NCI-H1048 (cell line): ENCODE data around the gene MS4A7.
"Not testable (repeated sequence)": the region's sequence is repeated elsewhere in the genome, so short reads cannot be mapped to it uniquely, and the experiment has no call there.

ENCODE experiments used
- DNase-seq: peaks from one replicate; lab custom pipeline; 2025; lab: John Stamatoyannopoulos, UW

Gene MS4A7, protein sequence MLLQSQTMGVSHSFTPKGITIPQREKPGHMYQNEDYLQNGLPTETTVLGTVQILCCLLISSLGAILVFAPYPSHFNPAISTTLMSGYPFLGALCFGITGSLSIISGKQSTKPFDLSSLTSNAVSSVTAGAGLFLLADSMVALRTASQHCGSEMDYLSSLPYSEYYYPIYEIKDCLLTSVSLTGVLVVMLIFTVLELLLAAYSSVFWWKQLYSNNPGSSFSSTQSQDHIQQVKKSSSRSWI

GRCh38 chr11:60378354-60378753 lies at the start of gene MS4A7:
Gene MS4A7 (plus strand): TSS chr11:60378532. CDS start chr11:60383142, 4,610 bp downstream.
- DNase-seq: no peak

DNA sequence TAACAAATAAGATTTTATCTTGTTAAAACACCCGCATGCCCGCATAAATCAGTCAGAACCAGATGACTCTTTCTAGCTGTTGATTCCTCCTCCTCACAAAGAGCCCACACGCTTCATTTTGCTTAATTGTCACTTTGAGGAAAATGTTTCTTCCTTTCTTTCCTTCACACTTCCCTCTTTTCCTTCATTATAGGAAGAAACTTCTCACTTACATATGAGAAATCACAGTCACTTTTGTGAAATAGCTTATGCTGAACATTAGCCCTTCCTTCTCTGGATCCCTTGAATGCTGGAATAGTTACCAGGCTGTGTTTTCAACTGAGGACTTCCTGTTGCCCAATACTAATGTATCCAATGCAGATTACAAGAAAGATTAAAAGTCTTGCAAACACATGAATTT lies 45.5 kb upstream of the MS4A7 start:
- no peak for DNase-seq

DNA sequence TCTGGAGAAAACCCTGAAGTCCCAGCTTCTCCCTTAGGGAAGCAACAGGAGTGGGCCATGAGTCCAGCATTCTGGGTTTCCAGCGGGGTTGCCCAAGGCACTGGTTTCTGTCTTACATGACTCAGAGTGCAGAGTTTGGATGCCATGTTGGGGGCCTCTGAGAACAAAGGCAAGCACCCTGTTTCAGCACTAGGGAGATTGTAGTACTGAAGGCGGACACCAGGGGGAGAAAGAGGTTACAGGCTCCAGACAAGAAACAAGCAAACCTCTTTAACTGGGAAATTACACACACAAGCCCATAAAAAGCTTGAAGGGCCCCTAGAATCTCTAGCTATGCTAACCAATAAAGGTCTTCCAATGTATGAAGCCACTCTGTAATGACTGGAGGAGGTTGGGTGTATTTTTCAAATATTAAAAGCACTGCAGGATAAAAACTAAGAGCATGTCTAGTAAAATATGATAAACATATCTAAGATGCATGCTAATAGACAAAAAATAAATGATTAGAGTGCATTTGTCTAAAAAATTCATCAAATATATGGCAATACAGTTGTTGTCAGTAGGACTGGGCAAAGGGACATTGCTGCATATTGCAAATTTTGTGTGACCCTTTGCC lies 44.2 kb upstream of the MS4A7 start:
- peak; percentile 3 for DNase-seq

GRCh38 chr11:60336767-60337391 lies 41.5 kb upstream of the MS4A7 start:
- no peak for DNase-seq

DNA sequence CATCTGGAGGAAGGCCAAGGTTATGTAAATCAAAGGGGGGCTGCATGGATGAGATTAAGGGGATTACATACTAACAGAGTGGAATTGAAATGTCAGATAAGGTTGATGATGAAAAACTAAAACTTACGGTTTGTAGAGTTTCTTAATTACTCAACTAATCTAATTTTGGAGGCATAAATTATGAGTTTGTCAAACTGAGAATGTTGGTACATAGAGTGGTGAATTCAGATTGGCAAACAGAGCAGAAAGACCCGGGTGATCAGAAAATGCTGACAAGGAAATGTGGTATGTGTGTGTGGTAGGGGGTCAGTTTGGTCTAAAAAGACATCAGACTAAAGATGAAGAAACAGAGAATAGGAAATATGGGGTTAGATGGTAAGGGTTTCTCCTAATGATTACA lies 40.3 kb upstream of the MS4A7 start:
- no peak for DNase-seq

DNA sequence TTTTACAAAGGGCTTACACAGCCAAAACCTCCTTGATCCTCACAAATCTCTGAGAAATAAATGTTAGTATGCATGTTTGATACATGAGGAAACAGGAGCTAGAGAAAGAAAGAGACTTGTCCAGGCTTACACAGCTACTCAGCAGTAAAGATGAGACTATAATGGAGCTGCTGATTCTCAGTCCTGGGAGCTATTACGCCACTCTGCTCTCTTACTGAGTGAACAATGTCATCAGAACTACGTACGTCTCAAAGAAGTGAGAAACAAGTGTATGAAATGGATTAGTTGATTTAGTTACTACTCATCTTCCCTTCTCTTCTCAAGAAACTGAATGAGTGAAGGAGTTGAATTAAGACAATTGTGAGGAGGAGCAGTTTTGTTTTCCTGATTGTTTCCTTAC lies 39.0 kb upstream of the MS4A7 start:
- no peak for DNase-seq

GRCh38 chr11:60343094-60343704 lies 35.1 kb upstream of the MS4A7 start:
- DNase-seq: no peak

GRCh38 chr11:60344146-60344545 lies 34.2 kb upstream of the MS4A7 start:
- no peak for DNase-seq

DNA sequence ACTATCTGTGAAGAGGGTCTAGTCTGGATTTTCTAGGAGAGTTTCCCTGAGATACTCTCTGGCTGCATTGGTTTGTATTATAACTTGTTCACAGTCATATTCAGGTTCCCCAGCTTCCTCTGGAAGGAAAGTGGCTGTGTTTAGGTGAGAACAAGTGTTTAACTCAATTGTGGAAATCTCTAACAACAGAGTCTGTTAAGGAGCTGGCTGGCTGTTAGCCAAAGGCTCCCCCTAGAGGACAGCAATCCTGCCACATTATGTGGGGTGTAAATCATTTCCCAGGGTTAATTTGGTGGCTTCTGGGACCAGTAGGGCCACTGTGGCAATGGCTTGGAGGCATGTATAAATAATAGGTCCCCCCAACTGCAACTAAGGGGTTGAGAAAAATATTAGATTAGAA lies 32.8 kb upstream of the MS4A7 start:
- DNase-seq: no peak

DNA sequence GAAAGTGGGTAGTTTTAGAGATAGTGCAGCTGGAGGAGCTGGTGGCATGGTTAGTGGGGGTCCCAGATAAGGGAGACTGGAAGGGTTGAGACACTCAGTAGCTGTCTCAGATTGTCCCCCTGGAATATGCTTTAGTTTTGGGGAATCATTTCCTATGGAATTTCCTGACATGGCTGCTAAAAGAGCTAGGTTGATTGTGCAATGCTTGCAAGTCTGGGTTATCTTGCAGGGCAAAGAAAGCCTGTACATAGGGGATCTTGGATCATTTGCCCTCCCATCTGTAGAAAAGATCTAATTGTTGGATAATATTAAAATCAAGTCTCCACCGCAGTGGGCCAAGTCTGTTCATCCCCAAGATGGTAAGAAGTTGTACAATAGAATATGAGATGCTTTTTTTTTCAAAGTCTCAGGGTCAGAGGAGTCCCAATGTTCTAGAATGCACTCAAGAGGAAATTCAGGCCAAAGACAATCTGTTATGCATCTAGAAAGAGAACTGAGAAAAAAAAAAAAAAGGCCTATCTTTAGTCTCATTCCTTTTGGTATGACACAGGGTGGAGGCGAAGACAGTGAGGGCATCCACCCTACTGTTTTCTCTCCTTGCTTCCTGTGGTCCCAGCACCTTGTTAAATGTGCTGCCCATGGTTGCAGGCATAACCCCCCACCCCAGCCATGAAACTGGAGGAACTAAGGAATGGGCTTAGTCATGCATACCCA lies 31.1 kb upstream of the MS4A7 start:
- DNase-seq: no peak

DNA sequence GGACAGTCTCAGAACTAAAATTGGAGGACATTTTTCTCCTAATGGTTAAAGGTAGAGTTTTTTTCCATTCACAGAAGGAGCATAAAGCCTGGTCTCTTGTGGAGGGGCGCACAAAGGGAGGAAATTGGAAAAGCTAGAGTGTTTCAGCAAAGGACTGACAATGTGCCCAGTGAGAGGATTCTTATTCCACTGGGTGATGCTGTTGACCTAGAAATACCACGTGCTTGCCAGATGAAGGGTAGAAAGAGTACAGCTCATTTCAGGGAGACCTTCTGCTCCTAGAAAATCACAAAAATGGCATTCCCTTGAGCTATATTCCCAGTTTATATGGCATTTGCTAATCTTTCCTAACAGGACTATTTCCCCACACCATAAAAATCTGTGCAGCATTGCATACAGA lies 30.2 kb upstream of the MS4A7 start:
- DNase-seq: no peak

GRCh38 chr11:60349990-60350389 lies 28.3 kb upstream of the MS4A7 start:
- no peak for DNase-seq

DNA sequence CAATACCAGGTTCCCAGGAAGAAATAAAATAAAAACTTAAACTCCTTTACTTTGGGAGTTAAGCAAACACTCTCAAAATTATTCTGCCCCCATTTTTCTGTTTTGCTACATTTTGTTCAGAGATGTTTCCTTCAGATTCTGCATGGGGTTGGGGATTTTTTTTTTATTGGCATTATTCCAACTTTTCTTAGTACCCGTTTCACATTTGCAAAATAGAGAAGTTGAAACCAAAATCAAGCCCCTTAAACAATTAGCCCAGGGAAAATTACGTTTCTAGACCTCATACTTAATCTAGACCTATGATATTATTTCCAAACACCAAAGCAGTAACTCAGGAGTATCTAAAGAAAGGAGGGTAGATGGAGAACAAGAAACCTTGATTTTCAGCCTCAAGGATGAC lies 20.6 kb upstream of the MS4A7 start:
- DNase-seq: no peak

- no peak for DNase-seq
Observed at GRCh38 chr11:60360621-60361020, 17.7 kb upstream of the MS4A7 start.

- DNase-seq: no peak
Observed at GRCh38 chr11:60362241-60362640, 16.1 kb upstream of the MS4A7 start.

DNA sequence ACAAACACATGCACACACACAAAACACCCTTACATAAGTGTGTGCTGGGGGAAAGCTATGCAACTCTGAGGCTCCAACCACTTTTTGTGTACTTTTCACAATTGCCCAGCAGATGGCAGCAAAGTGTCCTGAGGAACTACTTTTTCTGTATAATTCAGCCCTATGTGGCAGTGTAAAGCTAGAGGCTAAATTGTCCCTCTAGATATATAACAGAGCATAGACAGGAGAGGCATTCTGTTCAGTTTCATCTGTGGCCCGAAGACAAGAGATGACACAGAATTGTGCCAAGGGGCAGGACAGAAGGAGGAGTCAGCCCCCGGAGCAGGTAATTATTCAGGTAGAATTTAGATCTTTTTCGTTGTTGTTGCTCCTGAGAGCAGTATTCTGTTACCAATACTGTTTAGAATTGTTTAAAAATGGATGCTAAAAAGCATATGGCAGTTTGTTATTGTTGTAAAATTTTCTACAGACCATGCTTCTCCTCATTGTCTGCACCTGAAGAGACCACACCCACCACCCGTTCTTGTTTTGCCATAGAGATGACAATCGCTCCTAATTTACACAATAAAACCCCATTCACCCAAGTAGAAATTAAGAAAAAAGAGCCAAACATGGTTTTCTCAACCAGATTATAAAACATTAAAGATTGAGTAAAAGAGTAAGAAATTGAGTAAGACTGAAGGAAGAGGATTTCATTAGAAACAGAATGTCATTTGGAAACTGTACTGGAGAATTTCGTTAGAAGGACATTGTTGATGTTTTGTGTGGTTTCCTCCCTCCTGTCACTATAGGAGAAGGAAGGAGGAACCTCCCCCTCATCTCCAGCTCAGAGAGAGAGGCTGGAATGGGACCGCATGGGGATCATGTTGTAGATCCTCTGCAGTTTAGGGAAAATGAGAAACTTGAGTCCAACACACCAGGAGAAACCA lies 14.5 kb upstream of the MS4A7 start:
- DNase-seq: peak; percentile 15

DNA sequence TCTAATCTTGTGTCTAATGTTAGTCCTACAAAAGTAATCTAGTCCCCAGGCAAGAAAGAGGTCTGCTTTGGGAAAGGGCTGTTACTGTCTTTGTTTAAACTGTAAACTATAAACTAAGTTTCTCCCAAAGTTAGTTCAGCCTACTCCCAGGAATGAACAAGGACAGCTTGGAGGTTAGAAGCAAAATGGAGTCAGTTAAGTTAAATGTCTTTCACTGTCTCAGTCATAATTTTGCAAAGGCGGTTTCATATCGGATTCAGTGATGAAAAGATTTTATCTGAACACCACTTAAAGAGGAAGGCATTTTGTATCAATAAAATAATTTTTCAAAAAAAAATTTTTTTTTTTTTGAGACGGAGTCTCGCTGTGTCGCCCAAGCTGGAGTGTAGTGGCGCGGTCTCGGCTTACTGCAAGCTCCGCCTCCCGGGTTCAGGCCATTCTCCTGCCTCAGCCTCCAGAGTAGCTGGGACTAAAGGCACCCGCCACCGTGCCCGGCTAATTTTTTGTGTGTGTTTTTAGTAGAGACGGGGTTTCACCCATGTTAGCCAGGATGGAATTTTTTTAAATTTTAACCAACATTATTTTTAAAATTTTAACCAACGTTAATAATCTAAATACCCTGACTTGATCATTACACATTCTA lies 11.9 kb upstream of the MS4A7 start:
- not testable (repeated sequence) for DNase-seq

GRCh38 chr11:60367009-60367408 lies 11.3 kb upstream of the MS4A7 start:
- DNase-seq: no peak

DNA sequence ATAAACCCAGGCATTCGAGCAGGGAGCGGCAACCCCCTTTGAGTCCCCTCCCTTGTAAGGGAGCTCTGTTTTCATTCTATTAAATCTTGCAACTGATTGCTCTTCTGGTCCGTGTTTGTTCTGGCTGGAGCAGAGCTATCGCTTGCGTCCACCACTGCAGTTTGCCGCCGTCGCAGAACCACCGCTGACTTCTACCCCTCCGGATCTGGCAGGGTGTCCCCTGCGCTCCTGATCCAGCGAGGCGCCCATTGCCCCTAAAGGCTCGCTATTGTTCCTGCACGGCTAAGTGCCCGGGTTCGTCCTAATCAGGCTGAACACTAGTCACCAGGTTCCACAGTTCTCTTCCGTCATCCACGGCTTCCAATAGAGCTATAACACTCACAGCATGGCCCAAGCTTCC lies 10.4 kb upstream of the MS4A7 start:
- no peak for DNase-seq

DNA sequence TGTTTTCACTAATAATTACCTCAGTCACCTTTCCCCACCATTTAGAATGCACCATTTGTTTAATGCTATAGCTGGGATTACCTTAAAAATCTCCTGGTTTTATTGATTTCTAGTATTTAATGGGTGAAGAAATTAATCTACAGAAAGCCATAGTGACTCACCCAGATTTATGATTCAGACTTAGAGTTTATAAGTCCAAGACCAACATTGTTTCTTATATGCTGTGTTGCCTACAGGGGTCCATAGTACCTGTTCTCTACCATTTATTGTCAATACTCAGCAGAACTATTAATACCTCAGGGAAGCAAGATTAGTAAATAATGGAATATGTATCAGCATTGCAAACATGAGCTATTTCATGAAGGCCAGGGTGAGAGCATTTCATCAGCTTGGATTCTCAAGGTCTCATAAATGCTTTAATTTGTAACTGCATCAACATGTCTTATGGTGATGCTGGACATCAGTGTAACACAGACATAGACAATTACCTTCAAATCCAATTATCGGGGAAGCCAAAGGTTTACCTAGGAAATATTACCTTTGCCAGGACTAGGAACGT lies 8.0 kb upstream of the MS4A7 start:
- DNase-seq: no peak
